GM20000 (cell line): Measurements from ENCODE around the gene WBP2NL.
"Not testable (repeated sequence)": the region's sequence is repeated elsewhere in the genome, so short reads cannot be mapped to it uniquely, and the experiment has no call there.

Source experiments
- DNase-seq: peaks from one replicate; pipeline ENCODE4 v3.0.0; 2012; ENCODE audit warnings: low spot score
- CTCF ChIP-seq: IDR thresholded peaks from 2 replicates; pipeline ENCODE4 v1.5.1; 2012; ENCODE audit warnings: mild to moderate bottlenecking, control low read depth; ENCODE audit errors: extremely low read depth, missing control alignments

WBP2NL gene

GRCh38 chr22:42068291-42068690 lies 69.7 kb downstream of the WBP2NL start:
- no peak for DNase-seq
- TF ChIP-seq CTCF = no peak

- no peak for TF ChIP-seq CTCF
- no peak for DNase-seq
These were observed 71.4 kb downstream of the WBP2NL start for GRCh38 chr22:42069801-42070516.

GRCh38 chr22:42070517-42071422 lies 72.2 kb downstream of the WBP2NL start, which contains the start of gene NAGA:
Gene NAGA (minus strand): TSS chr22:42070812. CDS start chr22:42070297, 515 bp downstream.
- TF ChIP-seq CTCF = no peak
- DNase-seq = peak; percentile 95

GRCh38 chr22:42071508-42071907 lies 72.9 kb downstream of the WBP2NL start:
- DNase-seq = not testable (repeated sequence)

- no peak for TF ChIP-seq CTCF
These were observed 74.2 kb downstream of the WBP2NL start for GRCh38 chr22:42072606-42073330.

GRCh38 chr22:42073621-42074041 lies 75.0 kb downstream of the WBP2NL start:
- no peak for TF ChIP-seq CTCF
- DNase-seq = no peak

More at GRCh38 chr22:42072606-42073330, 74.2 kb downstream of the WBP2NL start:
- DNase-seq = no peak

GRCh38 chr22:42074132-42074811 lies 75.7 kb downstream of the WBP2NL start, which contains the start of gene PHETA2:
Gene PHETA2 (plus strand): TSS chr22:42074248. CDS start chr22:42077294, 3,046 bp downstream.
- DNase-seq = peak; percentile 68
- TF ChIP-seq CTCF = peak; percentile 33
